Mesenchymal stem cell (in vitro differentiated cells and primary cell): ENCODE results near the gene ATF2.

Experiments used
- DNase-seq: peaks from one replicate; pipeline ENCODE4 v3.0.0-alpha.2; 2013
- H2AFZ ChIP-seq: one replicate; pipeline ENCODE4 v1.6.1; 2013; ENCODE audit warnings: low read depth, mild to moderate bottlenecking, control low read depth, inconsistent platforms, low read length, moderate library complexity
- H2AK5ac ChIP-seq: 2 replicates; pipeline ENCODE4 v1.6.1; 2013; ENCODE audit warnings: low read length, moderate library complexity, mild to moderate bottlenecking, inconsistent platforms; ENCODE audit not compliant: severe bottlenecking
- H2BK120ac ChIP-seq: one replicate; pipeline ENCODE4 v1.6.1; 2013; ENCODE audit warnings: low read depth, mild to moderate bottlenecking, inconsistent platforms, low read length, moderate library complexity
- H2BK12ac ChIP-seq, 2 experiments: one replicate each; pipeline ENCODE4 v1.6.1; 2013; ENCODE audit warnings: inconsistent platforms in 2 of 2, low read length in 2 of 2, mild to moderate bottlenecking in 2 of 2, moderate library complexity in 2 of 2, control low read depth in 1 of 2
- H2BK15ac ChIP-seq: one replicate; pipeline ENCODE4 v1.6.1; 2013; ENCODE audit warnings: mild to moderate bottlenecking, low read depth, inconsistent platforms; ENCODE audit not compliant: poor library complexity, severe bottlenecking
- H2BK5ac ChIP-seq: 2 replicates; pipeline ENCODE4 v1.6.1; 2013; ENCODE audit warnings: low read depth, mild to moderate bottlenecking, low read length, control low read depth, inconsistent platforms; ENCODE audit not compliant: poor library complexity, severe bottlenecking
- H3K14ac ChIP-seq, 2 experiments: one replicate each; pipeline ENCODE4 v1.6.1; 2013; ENCODE audit warnings: inconsistent platforms in 2 of 2, low read length in 2 of 2, control low read depth in 1 of 2, mild to moderate bottlenecking in 1 of 2, moderate library complexity in 1 of 2
- H3K18ac ChIP-seq, 2 experiments: one replicate each; pipeline ENCODE4 v1.6.1; 2013; ENCODE audit warnings: inconsistent platforms in 2 of 2, low read length in 2 of 2, control low read depth in 1 of 2, low read depth in 1 of 2, mild to moderate bottlenecking in 1 of 2
- H3K23ac ChIP-seq, 2 experiments: one replicate each; pipeline ENCODE4 v1.6.1; 2013; ENCODE audit warnings: inconsistent platforms in 2 of 2, low read length in 2 of 2, mild to moderate bottlenecking in 2 of 2, moderate library complexity in 2 of 2, control low read depth in 1 of 2
- H3K27ac ChIP-seq: 2 replicates; pipeline ENCODE4 v1.5.1; 2013; ENCODE audit warnings: mild to moderate bottlenecking, moderate library complexity, low read length, control low read depth, inconsistent platforms; ENCODE audit not compliant: poor library complexity, severe bottlenecking
- H3K27me3 ChIP-seq, 2 experiments: 2 replicates each; pipeline versions ENCODE4 v1.6.1 to v1.7.0; 2013; ENCODE audit warnings: low read length in 2 of 2, mild to moderate bottlenecking in 2 of 2, moderate library complexity in 2 of 2, control low read depth in 1 of 2, inconsistent platforms in 1 of 2; ENCODE audit not compliant: control insufficient read depth in 1 of 2, insufficient read depth in 1 of 2
- H3K36me3 ChIP-seq, 2 experiments: 2 replicates each; pipeline versions ENCODE4 v1.6.1 to v1.7.0; 2013; ENCODE audit warnings: low read length in 2 of 2, control low read depth in 1 of 2, inconsistent platforms in 1 of 2, low read depth in 1 of 2, mild to moderate bottlenecking in 1 of 2; ENCODE audit not compliant: insufficient read depth in 2 of 2, control insufficient read depth in 1 of 2
- H3K4ac ChIP-seq, 2 experiments: one replicate each; pipeline ENCODE4 v1.6.1; 2013; ENCODE audit warnings: inconsistent platforms in 2 of 2, low read length in 2 of 2, mild to moderate bottlenecking in 2 of 2, moderate library complexity in 2 of 2, control low read depth in 1 of 2, low read depth in 1 of 2
- H3K4me1 ChIP-seq: 2 replicates; pipeline ENCODE4 v1.6.1; 2013; ENCODE audit warnings: low read depth, low read length, control low read depth; ENCODE audit not compliant: control insufficient read depth, insufficient read depth
- H3K4me2 ChIP-seq: 2 replicates; pipeline ENCODE4 v1.6.1; 2013; ENCODE audit warnings: low read length, mild to moderate bottlenecking, inconsistent platforms; ENCODE audit not compliant: poor library complexity, severe bottlenecking
- H3K4me3 ChIP-seq, 2 experiments: 2 replicates each; pipeline versions ENCODE4 v1.5.1 to v1.7.0; 2013; ENCODE audit warnings: low read length in 2 of 2, mild to moderate bottlenecking in 2 of 2, control low read depth in 1 of 2, low read depth in 1 of 2; ENCODE audit not compliant: insufficient read depth in 1 of 2
- H3K79me1 ChIP-seq: replicated peaks from 2 replicates; pipeline ENCODE4 v1.6.1; 2013; ENCODE audit warnings: mild to moderate bottlenecking, control low read depth, low read length, inconsistent platforms; ENCODE audit not compliant: poor library complexity, severe bottlenecking
- H3K9ac ChIP-seq: 2 replicates; pipeline ENCODE4 v1.7.0; 2013; ENCODE audit warnings: mild to moderate bottlenecking, low read length, moderate library complexity
- H3K9me3 ChIP-seq: 2 replicates; pipeline ENCODE4 v1.7.0; 2013; ENCODE audit warnings: mild to moderate bottlenecking, low read length; ENCODE audit not compliant: control insufficient read depth
- H4K8ac ChIP-seq: one replicate; pipeline ENCODE4 v1.6.1; 2013; ENCODE audit warnings: inconsistent platforms, mild to moderate bottlenecking, low read length, moderate library complexity
- H4K91ac ChIP-seq: one replicate; pipeline ENCODE4 v1.6.1; 2013; ENCODE audit warnings: mild to moderate bottlenecking, low read length, inconsistent platforms
- WGBS: methylation state at CpG from one replicate; pipeline ENCODE4 v1.1.7; 2013; ENCODE audit warnings: mixed read lengths; 5-methylcytosine and 5-hydroxymethylcytosine counted together

Gene ATF2

DNA sequence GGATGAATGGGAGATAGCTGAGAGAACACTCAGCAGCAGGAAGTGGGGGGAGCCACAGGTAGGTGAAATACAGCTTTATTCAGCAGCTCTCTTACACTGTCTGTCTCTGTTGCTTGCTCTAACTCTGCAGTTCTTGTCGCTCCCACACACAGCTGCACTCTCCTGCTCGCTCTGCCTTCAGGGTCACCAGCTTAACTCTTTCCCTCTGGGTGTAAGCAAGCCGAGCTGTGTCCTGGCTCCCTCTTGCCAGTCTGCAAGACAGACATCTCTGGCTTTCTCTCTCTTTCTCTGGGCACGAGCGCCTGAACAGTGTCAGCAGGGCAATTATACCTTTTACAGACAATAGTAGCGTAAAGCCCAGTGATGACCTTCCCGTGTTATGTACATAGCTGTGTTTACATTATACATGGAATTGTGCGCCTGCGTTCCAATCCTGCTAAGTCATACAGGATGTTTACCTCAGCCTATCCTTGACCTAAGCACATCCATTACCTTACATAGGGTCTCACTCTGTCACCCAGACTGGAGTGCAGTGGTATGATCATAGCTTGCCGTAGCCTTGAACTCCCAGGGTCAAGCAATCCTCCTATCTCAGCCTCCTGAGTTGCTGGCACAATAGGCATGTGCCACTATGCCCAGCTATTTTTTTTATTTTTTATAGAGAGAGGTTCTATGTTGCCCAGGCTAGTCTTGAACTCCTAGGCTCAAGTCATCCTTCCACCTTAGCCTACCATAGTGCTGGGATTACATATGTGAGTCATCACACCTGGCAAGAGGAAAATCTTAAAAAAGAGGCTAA lies 105.0 kb downstream of the ATF2 start:
- peaks cover 14 to 15% of the 10 kb centered on the region in 2 experiments for H3K36me3 ChIP-seq
- WGBS: 78% methylated on average over 10 of the region's 10 CpGs
- DNase-seq: peak; percentile 59

DNA sequence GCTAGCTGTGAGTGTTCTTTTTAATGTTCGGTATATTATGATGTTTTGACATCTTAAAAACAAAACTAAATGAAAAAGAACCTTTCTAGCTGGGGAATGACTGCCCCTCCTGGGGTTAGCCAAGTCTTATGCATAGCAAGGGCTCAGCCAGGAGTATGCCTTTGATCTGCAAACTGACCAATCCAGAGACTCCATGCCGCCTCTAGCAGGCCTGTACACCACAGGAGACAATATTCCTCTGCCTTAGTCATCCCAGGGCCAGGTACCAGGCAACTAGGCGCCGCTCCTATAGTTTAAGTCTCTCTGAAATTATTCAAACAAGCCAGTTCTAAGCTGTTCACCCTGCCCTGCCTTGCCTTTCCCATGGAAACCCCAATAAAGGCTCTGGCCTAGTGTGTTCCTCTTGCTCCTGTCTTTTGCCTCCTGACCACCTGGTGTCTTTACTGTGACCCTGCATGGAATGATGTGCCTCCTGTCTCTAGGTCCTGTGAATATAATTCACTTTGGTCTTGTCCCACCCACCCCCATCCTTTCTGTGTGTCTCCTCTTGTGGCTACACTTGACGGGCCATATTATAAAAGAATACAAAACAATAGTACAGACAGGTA lies 110.8 kb downstream of the ATF2 start:
- no peak overlapping the region for H4K91ac ChIP-seq
- H3K4me3 ChIP-seq: no peak overlapping the region
- H3K23ac ChIP-seq: no peak overlapping the region
- no peaks in the 10 kb centered on the region for H3K9me3 ChIP-seq
- no peak overlapping the region for H2AK5ac ChIP-seq
- no peak overlapping the region for H3K18ac ChIP-seq
- H2BK5ac ChIP-seq: no peak overlapping the region
- H3K9ac ChIP-seq: no peak overlapping the region
- no peaks in the 10 kb centered on the region for H3K27me3 ChIP-seq
- no peak for DNase-seq
- H3K14ac ChIP-seq: no peak overlapping the region
- no peak overlapping the region for H3K27ac ChIP-seq
- H3K36me3 ChIP-seq: peaks cover 0 to 2% of the 10 kb centered on the region in 2 experiments
- no peak overlapping the region for H3K4me2 ChIP-seq
- WGBS: 98% methylated on average over 3 of the region's 5 CpGs
- no peak overlapping the region for H2BK12ac ChIP-seq
- H2BK120ac ChIP-seq: no peak overlapping the region
- no peak overlapping the region for H3K4ac ChIP-seq
- H2BK15ac ChIP-seq: no peak overlapping the region
- H3K4me1 ChIP-seq: peaks cover 4% of the 10 kb centered on the region
- H4K8ac ChIP-seq: no peak overlapping the region
- no peaks in the 10 kb centered on the region for H3K79me1 ChIP-seq
- H2AFZ ChIP-seq: no peak overlapping the region

More for the DNA sequence above, 105.0 kb downstream of the ATF2 start:
- Histone ChIP-seq H3K27ac (no peak overlapping the region), H4K91ac (no peak overlapping the region), H3K4me3 (no peak overlapping the region), H3K9ac (no peak overlapping the region), H2BK120ac (no peak overlapping the region), H2BK15ac (no peak overlapping the region), H3K4me1 (no peaks in the 10 kb centered on the region), H3K27me3 (no peaks in the 10 kb centered on the region), H2AFZ (no peak overlapping the region), H3K9me3 (no peaks in the 10 kb centered on the region), H2BK5ac (no peak overlapping the region), H3K14ac (no peak overlapping the region), H3K4me2 (no peak overlapping the region), H3K79me1 (peaks cover 14% of the 10 kb centered on the region), H3K18ac (no peak overlapping the region), H4K8ac (no peak overlapping the region), H3K4ac (no peak overlapping the region), H2AK5ac (no peak overlapping the region), H2BK12ac (no peak overlapping the region), H3K23ac (no peak overlapping the region)

DNA sequence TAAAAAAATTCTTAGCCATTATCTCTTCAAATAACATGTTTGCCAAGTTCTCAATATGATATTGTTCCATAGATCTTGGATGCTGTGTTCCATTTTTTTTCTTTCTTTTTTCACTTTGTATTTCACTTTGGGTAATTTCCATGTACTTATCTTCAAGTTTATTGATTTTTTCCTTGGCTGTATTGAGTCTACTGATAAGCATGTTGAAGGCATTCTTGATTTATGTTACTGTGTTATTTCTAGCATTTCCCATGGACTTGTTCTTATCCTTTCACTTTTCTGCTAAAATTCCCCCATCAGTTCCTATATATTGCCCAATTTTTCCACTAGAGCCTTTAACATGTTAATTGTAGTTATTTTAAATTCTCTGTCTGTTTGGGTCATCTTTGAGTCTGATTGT lies 112.0 kb downstream of the ATF2 start:
- H3K9ac ChIP-seq: no peak overlapping the region
- no peaks in the 10 kb centered on the region for H3K27me3 ChIP-seq
- no peak overlapping the region for H3K4me3 ChIP-seq
- no peak overlapping the region for H3K23ac ChIP-seq
- no peak overlapping the region for H2AFZ ChIP-seq
- H3K36me3 ChIP-seq: peaks cover 0 to 2% of the 10 kb centered on the region in 2 experiments
- no peak overlapping the region for H2BK5ac ChIP-seq
- no peak overlapping the region for H4K8ac ChIP-seq
- no peak overlapping the region for H3K27ac ChIP-seq
- peaks cover 4% of the 10 kb centered on the region for H3K4me1 ChIP-seq
- no peak overlapping the region for H3K4ac ChIP-seq
- no peak overlapping the region for H3K18ac ChIP-seq
- no peak for DNase-seq
- no peak overlapping the region for H3K14ac ChIP-seq
- no peaks in the 10 kb centered on the region for H3K9me3 ChIP-seq
- H4K91ac ChIP-seq: no peak overlapping the region
- no peak overlapping the region for H2BK12ac ChIP-seq
- H3K4me2 ChIP-seq: no peak overlapping the region
- H2AK5ac ChIP-seq: no peak overlapping the region
- no peak overlapping the region for H2BK15ac ChIP-seq
- H3K79me1 ChIP-seq: no peaks in the 10 kb centered on the region
- no peak overlapping the region for H2BK120ac ChIP-seq

DNA sequence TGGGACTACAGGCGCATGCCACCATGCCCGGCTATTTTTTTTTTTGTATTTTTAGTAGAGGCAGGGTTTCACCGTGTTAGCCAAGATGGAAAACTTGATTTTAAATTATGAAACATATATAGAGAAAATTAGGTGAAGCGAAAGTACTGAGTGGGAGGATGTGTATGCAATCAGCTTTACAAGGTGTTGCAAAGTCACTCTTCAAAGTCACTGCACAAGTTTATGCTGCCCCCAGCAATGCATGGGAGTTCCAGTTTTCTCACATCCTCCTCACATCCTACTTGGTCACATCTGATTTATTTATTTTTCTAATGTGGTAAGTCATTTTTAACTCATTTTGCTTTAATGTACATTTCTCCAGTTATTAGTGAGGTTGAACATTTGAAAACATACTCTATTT lies 113.7 kb downstream of the ATF2 start:
- Histone ChIP-seq H3K27ac (no peak overlapping the region), H3K4me2 (no peak overlapping the region), H2AFZ (no peak overlapping the region), H3K4me3 (no peak overlapping the region), H3K14ac (no peak overlapping the region), H2BK120ac (no peak overlapping the region), H2AK5ac (no peak overlapping the region), H3K36me3 (peaks cover 0 to 2% of the 10 kb centered on the region in 2 experiments), H3K9me3 (no peaks in the 10 kb centered on the region), H3K4me1 (peaks cover 4% of the 10 kb centered on the region), H4K91ac (no peak overlapping the region), H3K27me3 (no peaks in the 10 kb centered on the region), H3K18ac (no peak overlapping the region), H3K4ac (no peak overlapping the region), H3K23ac (no peak overlapping the region), H4K8ac (no peak overlapping the region), H2BK12ac (no peak overlapping the region), H2BK5ac (no peak overlapping the region), H3K9ac (no peak overlapping the region), H3K79me1 (no peaks in the 10 kb centered on the region), H2BK15ac (no peak overlapping the region)
- WGBS: 97% methylated on average over 3 of the region's 4 CpGs
- no peak for DNase-seq
